Metanephros (tissue), 1 donor: ENCODE measurements around the gene RBMY1D. TPM values are rescaled to one million over a fixed set of nuclear protein-coding genes. Genes with fewer than 3 reads are reported as not detected.

Experiments
- total RNA-seq: library from RNA; depleted of rRNA; stranded (reverse); fragments of >200 nt; gene quantifications from one replicate; pipeline ENCODE4 v1.2.3, GENCODE V29; 2014

Gene RBMY1D
- not detected for total RNA-seq

DNA sequence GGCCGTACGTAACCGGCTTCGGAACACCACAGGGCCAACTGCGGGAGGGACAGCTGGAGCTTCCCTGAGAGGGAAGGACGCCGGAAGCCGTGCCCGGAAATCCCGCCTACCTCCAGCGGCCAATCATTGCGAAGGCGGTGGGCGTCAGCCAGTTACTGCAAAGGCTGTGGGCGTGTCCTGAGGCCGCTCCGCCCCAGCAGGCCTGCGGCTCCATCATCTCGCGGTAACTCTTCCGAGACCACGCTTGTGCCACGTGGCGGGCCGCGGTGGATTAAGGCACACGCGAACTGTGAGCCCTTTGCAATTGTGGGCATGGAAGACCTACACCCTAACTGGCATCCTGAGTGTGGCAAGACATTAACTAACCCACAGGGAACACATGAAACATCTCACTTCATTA, at the start of gene RBMY1D:
Gene RBMY1D (minus strand): TSS at position 101 of the 400 bp plus-strand sequence. CDS start 2,013 bp downstream, outside the sequence.

DNA sequence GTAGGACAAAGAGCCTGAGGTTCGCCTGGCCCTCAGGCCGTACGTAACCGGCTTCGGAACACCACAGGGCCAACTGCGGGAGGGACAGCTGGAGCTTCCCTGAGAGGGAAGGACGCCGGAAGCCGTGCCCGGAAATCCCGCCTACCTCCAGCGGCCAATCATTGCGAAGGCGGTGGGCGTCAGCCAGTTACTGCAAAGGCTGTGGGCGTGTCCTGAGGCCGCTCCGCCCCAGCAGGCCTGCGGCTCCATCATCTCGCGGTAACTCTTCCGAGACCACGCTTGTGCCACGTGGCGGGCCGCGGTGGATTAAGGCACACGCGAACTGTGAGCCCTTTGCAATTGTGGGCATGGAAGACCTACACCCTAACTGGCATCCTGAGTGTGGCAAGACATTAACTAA, 23.6 kb upstream of the RBMY1D start, which contains the start of gene RBMY1E:
Gene RBMY1E (minus strand): TSS at position 101 of the 400 bp plus-strand sequence. CDS start 1,978 bp downstream, outside the sequence.

Other genes with a start within 250 kb of the RBMY1D start
- gene RBMY1E, start 23.5 kb upstream of the RBMY1D start, total RNA-seq, result not detected